NCI-H146 treated with DMSO at 0.1 percent for 48 hours (cell line): ENCODE results near the gene SF3A1.

Experiments used
- DNase-seq: peaks from one replicate; lab custom pipeline; 2025; ENCODE audit not compliant: unreplicated experiment; lab: John Stamatoyannopoulos, UW

The SF3A1 gene

DNA sequence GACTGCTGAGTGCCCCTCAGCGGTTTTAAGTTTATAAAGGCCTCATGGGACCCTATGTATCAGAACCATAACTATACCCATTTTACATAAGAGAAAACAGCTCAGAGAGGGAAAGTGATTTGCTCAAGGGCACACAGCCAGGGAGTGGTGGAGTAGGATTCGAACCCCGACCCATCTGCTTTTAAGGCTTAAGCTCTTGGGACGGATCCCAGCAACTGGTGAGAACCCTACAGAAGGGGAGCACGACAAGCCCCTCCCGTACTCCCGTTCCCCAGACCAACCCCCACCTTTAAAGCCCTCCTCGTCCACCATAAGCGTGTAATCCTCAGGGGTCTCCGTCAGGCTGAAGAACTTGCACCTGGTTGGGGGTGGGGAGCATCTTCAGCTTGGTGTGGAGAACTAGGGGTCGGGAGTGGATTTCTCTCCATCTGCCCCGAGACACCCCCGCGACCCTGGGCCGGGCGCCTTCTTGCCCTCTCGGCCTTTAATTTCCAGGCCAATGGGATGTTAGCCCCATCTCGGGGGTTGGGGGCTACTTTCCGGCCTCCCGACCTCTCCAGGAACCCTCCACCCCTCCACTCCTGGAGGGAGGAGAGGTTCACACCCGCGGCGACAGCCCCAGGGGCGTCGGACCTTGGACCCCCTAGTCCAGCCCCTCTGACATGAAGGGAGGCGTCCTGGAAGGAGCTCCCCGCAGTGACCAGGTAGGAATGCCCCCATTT is 68.1 kb downstream of the SF3A1 start:
- DNase-seq, result no peak

DNA sequence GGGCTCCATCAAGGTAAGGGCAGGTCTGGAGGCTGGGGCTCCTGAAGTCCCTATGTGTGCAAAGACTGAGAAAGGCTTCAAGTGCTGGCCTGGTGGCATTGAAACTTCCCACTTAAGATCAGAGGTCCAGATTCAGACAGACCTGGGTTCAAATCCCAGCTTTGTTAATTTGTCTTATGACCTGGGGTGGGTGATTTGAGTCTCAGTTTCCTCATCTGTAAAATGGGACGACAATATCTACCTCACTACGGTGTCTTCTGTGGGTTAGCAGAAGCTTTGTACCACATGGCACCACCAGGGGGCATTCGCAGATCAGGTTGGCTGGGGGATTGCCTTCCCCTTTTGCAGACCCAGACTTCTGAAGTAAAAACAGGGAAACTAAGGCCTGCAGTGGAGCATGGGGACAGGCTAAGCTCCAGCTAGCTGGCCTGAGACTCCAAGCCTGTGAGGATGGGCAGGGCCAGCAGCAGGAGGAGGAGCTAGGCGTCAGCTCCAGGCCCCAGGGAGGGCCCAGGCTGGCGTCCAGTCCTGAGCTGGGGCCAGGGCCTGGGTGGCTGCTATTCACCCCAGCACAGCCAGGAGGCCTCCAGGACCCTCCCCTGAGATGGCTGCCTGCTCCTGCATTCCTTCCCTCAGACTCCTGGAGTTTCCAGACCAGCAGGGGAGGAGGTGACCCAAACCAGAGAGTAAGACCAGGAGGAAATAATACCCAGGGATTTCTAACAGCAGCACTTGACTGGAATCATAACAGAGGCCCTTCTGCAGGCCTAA is 68.9 kb downstream of the SF3A1 start:
- no peak for DNase-seq

DNA sequence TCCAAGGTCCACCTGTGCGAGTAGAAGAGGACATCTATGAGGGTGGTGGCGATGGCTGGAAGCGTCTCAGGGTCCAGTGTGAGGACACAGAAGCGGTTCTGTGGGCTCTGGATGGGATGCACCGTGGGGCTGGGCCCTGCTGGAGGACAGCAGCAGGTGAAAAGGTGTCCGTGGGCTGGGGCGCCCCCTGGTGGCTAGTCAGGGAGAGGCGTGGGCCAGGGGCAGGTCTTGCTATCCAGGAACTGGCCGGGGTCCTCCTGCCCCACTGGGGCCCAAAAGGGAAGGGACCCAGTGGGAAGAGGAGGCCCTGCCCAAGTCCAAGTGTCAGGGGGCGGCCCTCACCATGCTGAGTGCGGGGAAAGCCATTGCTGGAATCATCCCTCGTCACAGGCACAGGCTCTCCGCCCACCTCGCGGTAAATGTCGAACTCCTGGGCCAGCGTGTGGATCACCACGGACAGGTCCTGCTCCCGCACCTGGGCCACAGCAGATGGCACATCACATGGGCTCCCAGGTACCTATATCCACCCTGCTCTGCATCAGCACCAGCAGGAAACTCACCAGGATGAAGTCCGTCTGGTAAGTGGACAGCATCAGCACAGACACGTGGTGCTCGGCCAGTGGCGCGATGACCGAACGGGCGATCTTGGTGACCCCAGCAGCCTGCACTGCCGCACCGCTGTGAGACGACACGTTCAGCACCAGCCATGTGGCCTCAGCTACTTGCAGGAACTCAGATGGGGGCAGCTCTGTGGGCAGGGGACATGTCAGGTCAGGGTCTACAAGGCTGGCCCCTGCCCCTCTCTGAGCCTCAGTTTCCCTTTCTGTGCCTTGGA is 69.7 kb downstream of the SF3A1 start:
- no peak for DNase-seq

DNA sequence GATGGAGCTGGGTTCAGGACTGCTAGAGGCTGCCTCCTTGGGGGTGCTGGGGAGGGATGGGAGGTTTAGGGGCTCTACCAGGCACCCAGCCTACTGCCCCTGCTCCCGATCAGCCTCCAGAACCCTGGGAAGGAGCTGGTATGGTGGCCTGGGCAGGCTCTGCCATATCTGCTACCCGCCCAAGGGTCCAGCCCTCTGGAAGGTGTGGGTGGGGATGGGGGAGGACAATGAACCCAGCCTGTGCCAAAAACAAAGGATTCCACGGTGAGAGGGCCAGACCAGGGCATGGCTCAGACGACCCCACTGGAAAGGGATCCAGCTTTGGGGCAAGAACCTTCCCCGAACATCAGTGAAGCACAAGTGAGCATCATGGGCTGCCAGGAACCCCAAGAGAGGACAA is 70.4 kb downstream of the SF3A1 start:
- DNase-seq, result no peak

DNA sequence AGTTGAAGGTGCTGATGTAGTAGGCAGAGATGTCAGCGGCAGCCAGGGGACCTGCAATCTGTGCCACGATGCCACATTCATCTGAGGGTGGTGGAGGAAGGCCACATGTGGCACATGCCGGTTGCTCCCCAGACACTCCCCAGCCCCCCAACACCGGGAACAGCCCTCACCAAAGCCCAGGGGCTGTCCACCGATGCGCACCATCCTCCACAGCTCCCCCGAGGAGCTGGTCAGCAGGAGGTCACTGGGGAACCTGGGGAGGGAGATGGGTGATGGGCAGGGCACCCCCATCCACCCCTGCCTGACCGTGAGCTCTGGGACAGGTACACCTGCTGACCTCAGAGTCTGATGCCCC is 70.9 kb downstream of the SF3A1 start:
- no peak for DNase-seq

DNA sequence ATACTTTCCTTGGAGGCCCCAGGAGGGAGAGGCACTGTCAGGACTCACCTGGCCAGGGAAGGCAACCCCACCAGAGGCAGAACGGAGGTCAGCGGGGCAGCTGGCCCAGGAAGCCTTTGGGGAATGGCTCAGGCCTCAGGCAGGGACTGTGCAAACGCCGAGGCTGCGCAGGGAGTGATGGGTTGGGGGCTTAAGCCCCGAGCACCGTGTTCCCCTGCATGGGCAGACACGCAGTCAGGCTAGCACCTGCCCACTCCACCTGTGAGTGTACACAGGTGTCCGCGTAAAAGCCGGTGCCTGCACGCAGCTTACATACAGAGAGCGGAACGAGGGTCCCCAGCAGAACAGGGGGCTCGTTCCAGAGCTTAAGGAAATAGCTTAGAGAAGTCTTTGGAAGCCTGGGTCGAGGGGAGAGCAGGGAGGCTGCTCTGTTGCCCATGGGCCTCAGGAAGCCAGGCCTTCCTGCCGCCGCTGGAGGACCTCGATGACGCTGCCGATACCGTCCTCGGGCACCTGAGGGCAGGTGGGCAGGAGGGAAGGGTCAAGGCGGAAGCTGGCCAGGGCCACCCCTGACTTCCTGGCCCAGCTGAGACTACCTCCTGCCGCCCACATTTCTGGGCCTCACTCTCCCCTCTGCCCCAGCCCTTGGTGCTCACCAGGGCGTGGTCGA is 71.4 kb downstream of the SF3A1 start:
- DNase-seq, result no peak

DNA sequence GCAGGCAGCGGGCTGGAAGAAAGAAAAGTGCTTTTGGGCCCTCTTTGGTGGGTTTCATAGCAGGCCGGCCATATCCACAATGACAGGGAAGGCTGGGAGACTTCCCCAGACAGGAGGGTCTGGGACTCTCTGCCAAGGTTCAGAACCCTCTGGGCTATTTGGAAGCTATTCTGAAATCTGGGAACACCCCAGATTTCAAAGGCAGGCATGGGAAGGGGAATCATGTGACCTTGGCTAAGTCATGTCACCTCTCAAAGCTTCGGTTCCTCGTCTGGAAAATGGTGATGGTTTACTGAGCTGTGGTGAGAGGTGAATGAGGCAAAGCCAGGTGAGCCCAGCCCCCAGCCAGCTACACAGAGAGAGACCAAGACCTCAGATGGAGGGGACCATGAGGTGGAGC is 72.0 kb downstream of the SF3A1 start:
- DNase-seq, result no peak

DNA sequence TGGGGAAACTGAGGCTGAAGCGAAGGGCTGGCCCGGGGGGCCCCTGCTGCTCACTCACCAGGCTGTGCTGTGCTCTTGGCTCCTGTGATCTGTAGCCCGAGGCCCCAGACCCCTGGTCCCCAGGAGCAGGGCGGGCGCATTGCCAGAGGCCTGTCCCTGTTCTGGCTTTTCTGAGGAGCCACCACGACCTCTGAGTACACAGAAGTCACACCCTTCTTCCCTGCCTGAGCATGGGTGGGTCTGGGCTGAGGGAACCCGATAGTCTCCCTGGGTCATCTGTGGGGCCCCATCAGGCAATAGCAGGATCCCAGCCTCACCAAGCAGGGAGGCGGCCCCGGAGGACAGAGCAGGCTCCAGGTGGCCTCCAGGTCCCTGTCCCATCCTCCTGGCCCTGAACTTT is 72.5 kb downstream of the SF3A1 start:
- no peak for DNase-seq

DNA sequence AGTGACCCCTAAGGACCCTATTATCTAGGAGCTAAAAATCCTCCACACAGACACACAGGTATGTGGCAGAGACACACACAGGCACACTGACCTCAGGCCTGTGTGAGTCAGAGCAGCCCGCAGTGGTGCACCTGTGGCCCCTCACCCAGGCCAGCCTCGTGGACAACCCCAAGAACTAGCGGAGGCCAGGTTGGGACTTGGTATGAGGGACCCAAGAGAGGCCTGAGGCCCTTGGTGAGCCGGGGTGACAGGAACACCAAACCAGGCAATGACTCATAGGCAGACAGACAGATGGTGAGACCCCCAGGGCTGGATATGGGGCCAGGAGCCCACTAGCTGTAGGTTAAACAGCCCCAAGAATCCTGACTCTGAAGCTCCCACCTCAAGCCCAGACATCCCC is 73.4 kb downstream of the SF3A1 start:
- no peak for DNase-seq

DNA sequence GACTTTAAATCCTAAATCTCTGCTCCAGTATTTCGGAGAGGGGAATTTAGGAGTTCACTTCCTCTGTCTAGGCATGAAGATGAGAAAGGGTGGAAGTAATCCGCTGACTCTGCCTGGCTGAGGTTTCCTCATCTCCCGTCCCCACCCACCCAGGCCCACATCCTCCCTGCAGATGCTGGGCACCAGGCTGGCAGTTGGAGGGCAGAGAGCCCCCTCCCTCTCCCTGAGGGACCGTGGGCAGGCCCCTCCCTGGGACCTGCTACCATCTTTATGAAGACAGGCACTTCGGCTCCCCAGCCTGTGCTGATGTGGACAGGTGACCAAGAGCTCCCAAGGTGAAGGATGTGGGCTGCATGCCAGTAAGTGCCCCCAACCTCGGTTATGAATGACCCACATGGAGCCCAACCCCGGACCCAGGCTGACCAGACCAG is 74.1 kb downstream of the SF3A1 start:
- no peak for DNase-seq
